Gastroesophageal sphincter (tissue), 4 donors: ENCODE data around the gene PTH2. TPM values are rescaled to one million over a fixed set of nuclear protein-coding genes. Genes with fewer than 3 reads are reported as not detected.
"Not testable (repeated sequence)": the region's sequence is repeated elsewhere in the genome, so short reads cannot be mapped to it uniquely, and the experiment has no call there.

Source experiments
- ATAC-seq: fragments of 150-250 bp; one replicate; pipeline ENCODE4 v1.9.1; 2016; ENCODE audit warnings: mild to moderate bottlenecking, moderate library complexity
- H3K27ac ChIP-seq, 4 donors: fragments of 200-600 bp; sonication (generic) in 3 of 4; 1 replicate in 3 of 4; 2 replicates in 1 of 4; pipeline ENCODE4 v1.5.1; 2016 to 2019
- H3K27me3 ChIP-seq: fragments of 200-600 bp; sonication (generic); one replicate; pipeline ENCODE4 v1.5.1; 2019
- H3K36me3 ChIP-seq, 2 donors: fragments of 200-600 bp; sonication (generic); one replicate each; pipeline ENCODE4 v1.5.1; 2019; ENCODE audit warnings: control low read depth in 1 of 2
- H3K4me1 ChIP-seq, 3 donors: fragments of 200-600 bp; sonication (generic); 1 replicate in 2 of 3; 2 replicates in 1 of 3; pipeline ENCODE4 v1.5.1; 2016 to 2019; ENCODE audit warnings: control low read depth in 2 of 3
- H3K4me3 ChIP-seq, 2 donors: fragments of 200-600 bp; sonication (generic); one replicate each; pipeline ENCODE4 v1.5.1; 2019; ENCODE audit warnings: mild to moderate bottlenecking in 1 of 2, moderate library complexity in 1 of 2
- H3K9me3 ChIP-seq, 3 donors: fragments of 200-600 bp; sonication (generic); one replicate each; pipeline ENCODE4 v1.5.1; 2017 to 2019; ENCODE audit warnings: control low read depth in 2 of 3
- CTCF ChIP-seq, 4 experiments: fragments of 200-600 bp in 2 of 4; fragments of 450-650 bp in 2 of 4; sonication (generic) in 1 of 4; IDR thresholded peaks; one replicate each; pipeline ENCODE4 v1.5.1; 2017 to 2019; ENCODE audit warnings: antibody characterized with exemption in 4 of 4, mild to moderate bottlenecking in 2 of 4, moderate library complexity in 2 of 4
- EP300 ChIP-seq: sonication (generic); formaldehyde crosslinking; IDR thresholded peaks from one replicate; pipeline ENCODE4 v1.6.1; 2017; ENCODE audit warnings: antibody characterized with exemption, mild to moderate bottlenecking
- POLR2A ChIP-seq, 2 donors: fragments of 450-650 bp; IDR thresholded peaks; one replicate each; pipeline ENCODE4 v1.6.1; 2017; ENCODE audit warnings: antibody characterized with exemption in 2 of 2, mild to moderate bottlenecking in 2 of 2, moderate library complexity in 1 of 2
- POLR2AphosphoS5 ChIP-seq: sonication (generic); formaldehyde crosslinking; IDR thresholded peaks from one replicate; pipeline ENCODE4 v1.6.1; 2017; ENCODE audit warnings: antibody characterized with exemption
- WGBS, 2 donors: methylation state at CpG; one replicate each; pipeline ENCODE4 v1.1.5; 2018; ENCODE audit warnings: low coverage in 1 of 2; 5-methylcytosine and 5-hydroxymethylcytosine counted together
- total RNA-seq, 4 donors: library from RNA; depleted of rRNA; stranded (reverse); fragments of >200 nt; gene quantifications; one replicate each; pipeline ENCODE4 v1.1.0, GENCODE V29; 2016

PTH2 gene
- total RNA-seq, 4 donors from 2014 or later: not detected

DNA sequence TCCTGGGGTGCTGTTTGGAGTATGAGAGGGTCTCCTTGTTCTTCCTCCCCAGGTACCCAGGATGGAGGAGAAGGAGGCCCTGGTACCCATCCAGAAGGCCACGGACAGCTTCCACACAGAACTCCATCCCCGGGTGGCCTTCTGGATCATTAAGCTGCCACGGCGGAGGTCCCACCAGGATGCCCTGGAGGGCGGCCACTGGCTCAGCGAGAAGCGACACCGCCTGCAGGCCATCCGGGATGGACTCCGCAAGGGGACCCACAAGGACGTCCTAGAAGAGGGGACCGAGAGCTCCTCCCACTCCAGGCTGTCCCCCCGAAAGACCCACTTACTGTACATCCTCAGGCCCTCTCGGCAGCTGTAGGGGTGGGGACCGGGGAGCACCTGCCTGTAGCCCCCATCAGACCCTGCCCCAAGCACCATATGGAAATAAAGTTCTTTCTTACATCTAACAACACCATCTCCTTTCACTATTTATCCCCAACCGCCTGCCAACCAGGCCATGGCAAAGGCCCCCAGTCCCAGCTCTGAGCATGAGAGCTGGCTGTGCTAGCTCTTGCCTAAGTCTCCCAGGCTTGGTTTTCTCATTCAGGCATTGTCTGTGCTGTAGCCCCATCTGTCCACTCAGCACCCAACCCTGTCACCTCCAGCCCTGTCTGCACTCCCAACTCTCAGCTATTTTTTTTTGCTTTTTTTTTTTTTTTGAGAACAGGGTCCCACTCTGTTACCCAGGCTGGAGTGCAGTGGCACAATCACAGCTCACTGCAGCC, 48.4 kb downstream of the PTH2 start:
- Histone ChIP-seq H3K4me3 (no peak overlapping the region), H3K4me1 (no peaks in the 10 kb centered on the region), H3K27me3 (no peaks in the 10 kb centered on the region), H3K9me3 (peaks cover 0 to 3% (median 0%) of the 10 kb centered on the region in 3 donors), H3K27ac (no peak overlapping the region), H3K36me3 (no peaks in the 10 kb centered on the region)
- TF ChIP-seq EP300: no peak
- no peak for TF ChIP-seq CTCF (IDR thresholded peaks at IDR 0.05)
- no peak for TF ChIP-seq POLR2AphosphoS5
- TF ChIP-seq POLR2A (IDR thresholded peaks at IDR 0.05): no peak
- ATAC-seq: no peak
- 76% methylated on average over 11 of the region's 16 CpGs; no CpG with 5 or more reads in 1 of the 2 donors for WGBS, 2 donors

GRCh38 chr19:49373174-49373573, 50.1 kb downstream of the PTH2 start:
- H3K4me3 ChIP-seq, H3K27me3 ChIP-seq, H3K4me1 ChIP-seq, H3K36me3 ChIP-seq, H3K27ac ChIP-seq, ATAC-seq: not testable (repeated sequence)
- H3K9me3 ChIP-seq: peaks cover 0 to 18% (median 0%) of the 10 kb centered on the region in 3 donors
- WGBS, 2 donors: 77 to 100% methylated on average over 2 to 3 of the region's 3 CpGs

Other genes starting within 250 kb of the PTH2 start
- 1 to 10 TPM; 1.9 to 3.7 (median 2.5) TPM for gene SLC6A16, start 98.2 kb downstream of the PTH2 start, total RNA-seq
- 10 to 100 TPM in 2 of 4 donors, 1 to 10 TPM in 2; 4.9 to 18.9 (median 9.3) TPM for gene CD37, start 88.0 kb downstream of the PTH2 start, total RNA-seq
- 10 to 100 TPM; 47.5 to 73.1 (median 51.1) TPM for gene TEAD2, start 61.0 kb downstream of the PTH2 start, total RNA-seq
- not detected for gene DKKL1, start 59.6 kb downstream of the PTH2 start, total RNA-seq
- gene KASH5, start 35.2 kb downstream of the PTH2 start, total RNA-seq: not detected
- not detected for gene GFY, start 1.9 kb upstream of the PTH2 start, total RNA-seq
- gene SLC17A7, start 18.1 kb upstream of the PTH2 start, total RNA-seq: 1 to 10 TPM; 1.1 to 1.7 (median 1.2) TPM
- gene PIH1D1, start 28.4 kb upstream of the PTH2 start, total RNA-seq: 10 to 100 TPM; 67.2 to 82.4 (median 72.5) TPM
- gene ALDH16A1, start 29.8 kb upstream of the PTH2 start, total RNA-seq: 10 to 100 TPM; 11.8 to 34.4 (median 22.2) TPM
- 10 to 100 TPM in 1 of 4 donors, 1 to 10 TPM in 3; 3.1 to 21.0 (median 7.6) TPM for gene FLT3LG, start 50.8 kb upstream of the PTH2 start, total RNA-seq
- 1,000 to 10,000 TPM; 1,269 to 3,399 (median 2,205) TPM for gene RPL13A, start 64.2 kb upstream of the PTH2 start, total RNA-seq
- gene RPS11, start 73.0 kb upstream of the PTH2 start, total RNA-seq: 1,000 to 10,000 TPM; 2,443 to 5,156 (median 3,385) TPM
- gene FCGRT, start 89.2 kb upstream of the PTH2 start, total RNA-seq: 100 to 1,000 TPM in 3 of 4 donors, 10 to 100 TPM in 1; 78.6 to 255 (median 158) TPM
- gene RCN3, start 104.6 kb upstream of the PTH2 start, total RNA-seq: 10 to 100 TPM in 3 of 4 donors, 1 to 10 TPM in 1; 8.2 to 21.0 (median 12.0) TPM
- 10 to 100 TPM; 45.5 to 59.6 (median 51.8) TPM for gene NOSIP, start 157.1 kb upstream of the PTH2 start, total RNA-seq
- gene PRRG2, start 157.9 kb upstream of the PTH2 start, total RNA-seq: 1 to 10 TPM in 2 of 4 donors, not detected in 2; 1.0 to 1.1 TPM
- gene PRR12, start 167.7 kb upstream of the PTH2 start, total RNA-seq: 10 to 100 TPM in 3 of 4 donors, 1 to 10 TPM in 1; 9.3 to 24.1 (median 14.8) TPM
- 100 to 1,000 TPM; 100 to 162 (median 136) TPM for gene RRAS, start 216.7 kb upstream of the PTH2 start, total RNA-seq
- gene SCAF1, start 218.8 kb upstream of the PTH2 start, total RNA-seq: 10 to 100 TPM; 18.2 to 37.5 (median 18.5) TPM
- gene IRF3, start 242.4 kb upstream of the PTH2 start, total RNA-seq: 10 to 100 TPM; 29.2 to 68.6 (median 39.9) TPM
- gene BCL2L12, start 242.5 kb upstream of the PTH2 start, total RNA-seq: 1 to 10 TPM; 3.3 to 7.9 (median 6.4) TPM